ENCODE measurements around the gene EYS.

DNA sequence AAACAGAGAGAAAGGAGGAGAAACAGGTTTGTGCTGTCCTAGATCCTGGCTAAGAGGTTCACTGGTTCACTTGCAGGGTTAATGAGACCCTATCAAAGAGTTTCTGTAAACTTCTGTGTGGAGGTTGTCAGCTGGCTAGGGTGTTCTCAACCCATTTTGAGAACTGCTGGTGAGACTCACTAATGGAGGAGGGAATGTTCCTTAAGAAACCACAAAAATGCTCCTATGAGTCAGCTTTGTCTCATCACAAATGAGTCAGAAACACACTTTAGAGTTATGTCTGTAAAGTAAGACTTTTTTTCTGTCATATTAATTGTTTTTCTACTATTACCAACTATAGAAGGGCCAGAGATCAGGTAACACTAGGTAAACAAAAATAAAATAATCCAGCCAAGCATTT, 1187.0 kb downstream of the EYS start:
- no peak for TF ChIP-seq POLR2AphosphoS5 (IDR thresholded peaks at IDR 0.05; ENCODE audit: borderline replicate concordance, low read depth, low read length)
- TF ChIP-seq EZH2 (IDR thresholded peaks at IDR 0.05) = no peak
- no peak for TF ChIP-seq FOXP2 (optimal IDR thresholded peaks at IDR 0.05; ENCODE audit: control extremely low read depth, extremely low read length, insufficient read depth)

Data from SK-N-MC (cell line).